Dermis blood vessel endothelial cell (primary cell): Measurements from ENCODE around the gene RAD51B. TPM values are rescaled to one million over a fixed set of nuclear protein-coding genes. Genes with fewer than 3 reads are reported as not detected.
"Not testable (repeated sequence)": the region's sequence is repeated elsewhere in the genome, so short reads cannot be mapped to it uniquely, and the experiment has no call there.

Source experiments
- DNase-seq: peaks from one replicate; pipeline ENCODE4 v3.0.0; 2010
- total RNA-seq: library from RNA; depleted of rRNA; stranded (reverse); fragments of >200 nt; gene quantifications from 2 replicates; pipeline ENCODE4 v1.2.3, GENCODE V29; 2014

RAD51B gene
- total RNA-seq, 1 donor from 2014 or later, result 22.8 TPM

- DNase-seq, result not testable (repeated sequence)
These were observed 367.1 kb downstream of the RAD51B start for GRCh38 chr14:68186500-68187276.

GRCh38 chr14:68188174-68188573, 368.6 kb downstream of the RAD51B start:
- DNase-seq, result no peak

- no peak for DNase-seq
These were observed 370.5 kb downstream of the RAD51B start for GRCh38 chr14:68190032-68190431.

- no peak for DNase-seq
These were observed 372.2 kb downstream of the RAD51B start for GRCh38 chr14:68191567-68192321.

- DNase-seq, result no peak
These were observed 373.4 kb downstream of the RAD51B start for GRCh38 chr14:68192935-68193334.

GRCh38 chr14:68193970-68194681, 374.5 kb downstream of the RAD51B start:
- no peak for DNase-seq

GRCh38 chr14:68195126-68195525, 375.5 kb downstream of the RAD51B start:
- no peak for DNase-seq

GRCh38 chr14:68198713-68199495, 379.3 kb downstream of the RAD51B start:
- DNase-seq, result no peak

GRCh38 chr14:68199554-68200151, 380.1 kb downstream of the RAD51B start:
- DNase-seq, result peak; percentile 94

- peak; percentile 43 for DNase-seq
These were observed 384.3 kb downstream of the RAD51B start for GRCh38 chr14:68203871-68204270.

GRCh38 chr14:68208218-68208617, 388.6 kb downstream of the RAD51B start:
- DNase-seq, result no peak

- DNase-seq, result no peak
These were observed 389.2 kb downstream of the RAD51B start for GRCh38 chr14:68208626-68209317.

GRCh38 chr14:68210729-68211299, 391.2 kb downstream of the RAD51B start:
- peak; percentile 58 for DNase-seq

GRCh38 chr14:68211421-68211820, 391.8 kb downstream of the RAD51B start:
- DNase-seq, result no peak

- DNase-seq, result no peak
These were observed 392.3 kb downstream of the RAD51B start for GRCh38 chr14:68211886-68212285.

- no peak for DNase-seq
These were observed 392.8 kb downstream of the RAD51B start for GRCh38 chr14:68212361-68212760.

- no peak for DNase-seq
These were observed 394.9 kb downstream of the RAD51B start for GRCh38 chr14:68214431-68214830.

- DNase-seq, result no peak
These were observed 396.1 kb downstream of the RAD51B start for GRCh38 chr14:68215629-68216028.

GRCh38 chr14:68216079-68216478, 396.5 kb downstream of the RAD51B start:
- no peak for DNase-seq

GRCh38 chr14:68216957-68217356, 397.4 kb downstream of the RAD51B start:
- DNase-seq, result no peak

- DNase-seq, result no peak
These were observed 398.3 kb downstream of the RAD51B start for GRCh38 chr14:68217791-68218340.
